ENCODE data around the gene RUVBL2. TPM values are rescaled to one million over a fixed set of nuclear protein-coding genes. Genes with fewer than 3 reads are reported as not detected.

The RUVBL2 gene
- total RNA-seq, 1 donor from 2014 or later = 62.2 TPM

- no peak for TF ChIP-seq CTCF (IDR thresholded peaks at IDR 0.05; ENCODE audit: unreplicated experiment)
- Mint-ChIP-seq H3K27me3 (ENCODE audit: low read depth) (no peaks in the 10 kb centered on the region), H3K36me3 (peaks cover 28% of the 10 kb centered on the region), H3K4me1 (peaks cover 30% of the 10 kb centered on the region), H3K27ac (peak overlapping the region; percentile 35), H3K4me3 (peak overlapping the region; percentile 30), H3K9me3 (no peaks in the 10 kb centered on the region)
- no peak for DNase-seq (ENCODE audit: low spot score in 2 of 2, unreplicated experiment in 2 of 2)
Observed at GRCh38 chr19:48968179-48968661, 25.5 kb upstream of the RUVBL2 start.

- no peak overlapping the region for H3K27ac Mint-ChIP-seq
- H3K36me3 Mint-ChIP-seq = peaks cover 28% of the 10 kb centered on the region
Observed at GRCh38 chr19:48968813-48969218, 24.9 kb upstream of the RUVBL2 start.

GRCh38 chr19:48969276-48970138, 24.2 kb upstream of the RUVBL2 start:
- no peak for DNase-seq (ENCODE audit: low spot score in 2 of 2, unreplicated experiment in 2 of 2)
- Mint-ChIP-seq H3K4me3 (no peak overlapping the region), H3K9me3 (no peaks in the 10 kb centered on the region), H3K4me1 (peaks cover 18% of the 10 kb centered on the region), H3K27me3 (ENCODE audit: low read depth) (no peaks in the 10 kb centered on the region), H3K27ac (no peak overlapping the region), H3K36me3 (peaks cover 28% of the 10 kb centered on the region)
- no peak for TF ChIP-seq CTCF (IDR thresholded peaks at IDR 0.05; ENCODE audit: unreplicated experiment)

More at GRCh38 chr19:48968813-48969218, 24.9 kb upstream of the RUVBL2 start:
- Mint-ChIP-seq H3K4me1 (peaks cover 24% of the 10 kb centered on the region), H3K9me3 (no peaks in the 10 kb centered on the region), H3K27me3 (ENCODE audit: low read depth) (no peaks in the 10 kb centered on the region), H3K4me3 (no peak overlapping the region)
- no peak for DNase-seq (ENCODE audit: low spot score in 2 of 2, unreplicated experiment in 2 of 2)
- TF ChIP-seq CTCF (IDR thresholded peaks at IDR 0.05; ENCODE audit: unreplicated experiment) = no peak

GRCh38 chr19:48970139-48970766, 23.4 kb upstream of the RUVBL2 start:
- peaks cover 12% of the 10 kb centered on the region for H3K4me1 Mint-ChIP-seq
- H3K27me3 Mint-ChIP-seq (ENCODE audit: low read depth) = no peaks in the 10 kb centered on the region
- TF ChIP-seq CTCF (IDR thresholded peaks at IDR 0.05; ENCODE audit: unreplicated experiment) = no peak
- no peaks in the 10 kb centered on the region for H3K9me3 Mint-ChIP-seq
- H3K36me3 Mint-ChIP-seq = peaks cover 28% of the 10 kb centered on the region
- H3K4me3 Mint-ChIP-seq = no peak overlapping the region
- DNase-seq (ENCODE audit: low spot score in 2 of 2, unreplicated experiment in 2 of 2) = no peak
- no peak overlapping the region for H3K27ac Mint-ChIP-seq

- Mint-ChIP-seq H3K27me3 (ENCODE audit: low read depth) (no peaks in the 10 kb centered on the region), H3K9me3 (no peaks in the 10 kb centered on the region), H3K4me1 (peaks cover 10% of the 10 kb centered on the region), H3K4me3 (no peak overlapping the region), H3K27ac (no peak overlapping the region), H3K36me3 (peaks cover 26% of the 10 kb centered on the region)
- TF ChIP-seq CTCF (IDR thresholded peaks at IDR 0.05; ENCODE audit: unreplicated experiment) = peak; percentile 75
- DNase-seq (ENCODE audit: low spot score in 2 of 2, unreplicated experiment in 2 of 2) = peak; percentile 74 to 88
Observed at GRCh38 chr19:48970923-48971395, 22.7 kb upstream of the RUVBL2 start.
